HFFc6 (cell line): ENCODE data around the gene VRK1. TPM values are rescaled to one million over a fixed set of nuclear protein-coding genes. Genes with fewer than 3 reads are reported as not detected.

Experiments used
- DNase-seq: peaks from one replicate; pipeline ENCODE4 v3.0.0-alpha.2; 2018
- H3K27ac Mint-ChIP-seq: 2 replicates; pipeline ENCODE4 v1.8.0; 2020; ENCODE audit warnings: mild to moderate bottlenecking, mixed read lengths
- H3K27me3 Mint-ChIP-seq: 2 replicates; pipeline ENCODE4 v1.8.0; 2021; ENCODE audit warnings: mild to moderate bottlenecking, moderate library complexity, mixed read lengths; ENCODE audit not compliant: insufficient read depth
- H3K36me3 Mint-ChIP-seq: 2 replicates; pipeline ENCODE4 v1.8.0; 2021; ENCODE audit warnings: low read depth, mixed read lengths
- H3K4me1 Mint-ChIP-seq: 2 replicates; pipeline ENCODE4 v1.8.0; 2020; ENCODE audit warnings: low read depth, mixed read lengths
- H3K4me3 Mint-ChIP-seq: 2 replicates; pipeline ENCODE4 v1.8.0; 2020; ENCODE audit warnings: mild to moderate bottlenecking, moderate library complexity, mixed read lengths
- H3K9me3 Mint-ChIP-seq: 2 replicates; pipeline ENCODE4 v1.8.0; 2020; ENCODE audit warnings: mild to moderate bottlenecking, mixed read lengths
- total RNA-seq, 6 experiments: library from RNA; stranded (reverse); fragmentation: NEBNext Ultra II Directional; extraction: Animal tissue kit (Norgen Biotek cat#: 25700); gene quantifications; 2 replicates in 1 of 6; 3 replicates in 5 of 6; pipeline ENCODE4 v1.2.3, GENCODE V29; 2021
- TF ChIP-seq, protein P1 (sequence below): fragments of 200-600 bp; sonication (generic); IDR thresholded peaks from 2 replicates; pipeline ENCODE4 v1.5.0; 2021; ENCODE audit warnings: antibody characterized with exemption, mild to moderate bottlenecking

Gene VRK1
- total RNA-seq, 6 experiments from 2014 or later: 10.1 to 19.1 (median 17.5) TPM

DNA sequence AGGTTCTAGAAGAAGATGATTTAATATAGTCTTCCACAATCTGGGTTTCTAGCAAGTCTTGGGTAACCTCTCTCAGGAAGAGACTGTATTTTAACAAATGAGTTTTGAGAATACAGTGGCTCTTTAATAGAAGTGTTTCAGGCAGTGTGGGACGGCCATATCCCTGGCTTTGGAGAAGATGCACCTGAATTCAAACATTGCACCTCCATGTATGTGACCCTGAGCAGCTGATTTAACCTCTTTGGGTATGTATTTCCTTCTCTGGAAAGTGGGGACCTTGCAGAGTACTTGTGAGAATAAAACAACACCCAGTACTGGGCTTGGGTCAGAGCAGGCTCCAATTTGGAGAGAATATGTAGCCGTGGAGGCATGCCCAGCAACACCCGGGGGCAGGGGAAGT lies 15.8 kb upstream of the VRK1 start:
- H3K27me3 Mint-ChIP-seq: peaks cover 10% of the 10 kb centered on the region
- no peak overlapping the region for H3K4me3 Mint-ChIP-seq
- H3K36me3 Mint-ChIP-seq: no peaks in the 10 kb centered on the region
- H3K4me1 Mint-ChIP-seq: peaks cover 11% of the 10 kb centered on the region
- no peak for DNase-seq
- no peak overlapping the region for H3K27ac Mint-ChIP-seq
- TF ChIP-seq, protein P1, sequence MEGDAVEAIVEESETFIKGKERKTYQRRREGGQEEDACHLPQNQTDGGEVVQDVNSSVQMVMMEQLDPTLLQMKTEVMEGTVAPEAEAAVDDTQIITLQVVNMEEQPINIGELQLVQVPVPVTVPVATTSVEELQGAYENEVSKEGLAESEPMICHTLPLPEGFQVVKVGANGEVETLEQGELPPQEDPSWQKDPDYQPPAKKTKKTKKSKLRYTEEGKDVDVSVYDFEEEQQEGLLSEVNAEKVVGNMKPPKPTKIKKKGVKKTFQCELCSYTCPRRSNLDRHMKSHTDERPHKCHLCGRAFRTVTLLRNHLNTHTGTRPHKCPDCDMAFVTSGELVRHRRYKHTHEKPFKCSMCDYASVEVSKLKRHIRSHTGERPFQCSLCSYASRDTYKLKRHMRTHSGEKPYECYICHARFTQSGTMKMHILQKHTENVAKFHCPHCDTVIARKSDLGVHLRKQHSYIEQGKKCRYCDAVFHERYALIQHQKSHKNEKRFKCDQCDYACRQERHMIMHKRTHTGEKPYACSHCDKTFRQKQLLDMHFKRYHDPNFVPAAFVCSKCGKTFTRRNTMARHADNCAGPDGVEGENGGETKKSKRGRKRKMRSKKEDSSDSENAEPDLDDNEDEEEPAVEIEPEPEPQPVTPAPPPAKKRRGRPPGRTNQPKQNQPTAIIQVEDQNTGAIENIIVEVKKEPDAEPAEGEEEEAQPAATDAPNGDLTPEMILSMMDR: no peak
- H3K9me3 Mint-ChIP-seq: no peaks in the 10 kb centered on the region

DNA sequence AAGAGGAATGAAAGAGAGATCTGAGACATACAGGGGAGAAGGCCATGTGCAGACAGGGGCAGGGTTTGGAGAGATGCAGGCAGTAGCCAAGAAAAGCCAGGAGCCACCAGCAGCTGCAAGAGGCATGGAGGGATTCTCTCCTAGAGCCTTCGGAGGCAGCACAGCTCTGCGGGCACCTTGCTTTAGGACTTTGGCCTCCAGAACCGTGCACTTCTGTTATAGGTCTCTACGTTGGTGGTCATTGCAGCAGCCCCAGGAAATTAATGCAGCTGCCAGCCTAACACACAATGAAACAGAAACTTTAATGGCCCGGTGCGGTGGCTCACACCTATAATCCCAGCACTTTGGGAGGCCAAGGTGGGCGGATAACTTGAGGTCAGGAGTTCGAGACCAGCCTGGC lies 14.7 kb upstream of the VRK1 start:
- Mint-ChIP-seq H3K4me1 (peaks cover 11% of the 10 kb centered on the region), H3K27ac (no peak overlapping the region), H3K36me3 (no peaks in the 10 kb centered on the region), H3K9me3 (no peaks in the 10 kb centered on the region), H3K27me3 (peaks cover 15% of the 10 kb centered on the region), H3K4me3 (no peak overlapping the region)
- TF ChIP-seq, protein P1: no peak
- no peak for DNase-seq

DNA sequence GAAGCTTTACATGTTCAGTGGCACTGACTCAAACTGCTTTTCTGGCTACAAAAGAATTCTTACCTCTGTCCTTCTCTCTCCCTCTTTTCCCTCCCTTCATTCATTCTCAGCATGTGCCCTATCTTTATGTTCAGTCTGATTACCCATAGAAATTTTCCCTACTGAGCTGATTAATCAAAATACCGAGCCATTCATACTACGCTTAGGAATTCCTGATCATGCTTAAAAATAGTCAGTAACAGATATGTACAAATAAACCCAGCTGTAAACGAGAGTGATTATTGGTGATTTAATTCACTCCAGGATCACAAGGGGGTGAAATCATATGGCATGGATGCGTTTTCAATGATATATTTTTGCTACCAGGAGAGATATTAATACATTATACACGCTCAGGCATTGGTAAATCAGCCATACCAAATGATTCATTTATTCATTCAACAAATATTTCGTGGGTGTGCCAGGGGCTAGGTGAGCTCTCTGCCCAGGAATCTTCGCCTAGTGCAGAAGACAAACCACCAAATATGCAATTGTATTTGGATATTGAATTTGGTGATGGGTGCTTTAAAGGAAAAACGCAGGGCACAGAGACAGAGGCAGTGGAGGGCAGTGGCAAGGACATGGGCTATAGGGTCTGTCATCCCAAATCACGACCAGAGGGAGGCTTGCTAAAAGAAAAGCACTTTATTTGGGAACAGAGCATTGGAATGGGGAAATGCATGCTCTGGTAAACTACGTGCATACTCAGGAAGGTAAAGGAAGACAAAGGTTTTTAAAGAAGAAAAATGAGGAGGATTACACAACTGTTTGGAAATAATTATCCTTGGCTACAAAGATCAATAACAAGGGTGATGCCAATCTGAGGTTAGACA lies 13.9 kb upstream of the VRK1 start:
- no peaks in the 10 kb centered on the region for H3K36me3 Mint-ChIP-seq
- H3K27ac Mint-ChIP-seq: no peak overlapping the region
- TF ChIP-seq, protein P1: no peak
- H3K9me3 Mint-ChIP-seq: no peaks in the 10 kb centered on the region
- peaks cover 11% of the 10 kb centered on the region for H3K4me1 Mint-ChIP-seq
- H3K27me3 Mint-ChIP-seq: peaks cover 20% of the 10 kb centered on the region
- no peak overlapping the region; the same call in 1 of the 2 replicates for H3K4me3 Mint-ChIP-seq
- no peak for DNase-seq

DNA sequence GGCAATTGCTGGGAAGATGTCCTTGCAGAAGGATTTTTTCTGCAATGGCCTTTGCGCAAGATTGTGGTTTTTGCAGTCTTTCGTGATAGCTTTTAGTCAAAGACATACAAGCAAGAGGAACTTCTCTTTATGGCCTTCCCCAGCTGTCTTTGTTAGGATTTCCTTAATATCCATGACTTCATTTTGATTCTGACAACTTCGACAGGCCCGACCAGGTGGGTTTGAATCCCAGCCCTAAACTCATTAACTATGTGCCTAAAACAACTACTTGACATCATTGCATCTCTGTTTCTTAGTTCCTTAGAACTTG lies 13.3 kb upstream of the VRK1 start:
- TF ChIP-seq, protein P1: no peak
- Mint-ChIP-seq H3K27me3 (peaks cover 21% of the 10 kb centered on the region), H3K4me3 (no peak overlapping the region), H3K9me3 (no peaks in the 10 kb centered on the region), H3K4me1 (peaks cover 11% of the 10 kb centered on the region), H3K36me3 (no peaks in the 10 kb centered on the region), H3K27ac (no peak overlapping the region)
- DNase-seq: no peak

DNA sequence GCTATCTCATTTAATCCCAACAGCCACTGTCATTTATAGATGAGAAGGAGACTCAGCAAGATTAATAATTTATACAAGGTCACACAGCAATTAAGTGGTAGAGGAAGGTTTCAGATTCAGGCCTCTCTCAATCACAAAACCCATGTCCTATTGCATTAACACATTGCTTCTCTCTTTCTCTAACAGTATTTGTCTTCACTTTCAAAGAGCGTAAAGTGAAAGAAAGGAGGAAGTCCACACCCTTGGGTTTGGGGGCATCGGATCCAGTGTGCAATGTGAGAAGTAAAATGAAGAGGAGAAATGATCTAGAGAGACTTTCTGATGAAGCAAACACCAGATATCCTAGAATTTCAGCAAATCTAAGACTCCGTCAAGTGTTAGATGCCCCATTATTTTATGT lies 7.0 kb upstream of the VRK1 start:
- H3K27me3 Mint-ChIP-seq: peaks cover 36% of the 10 kb centered on the region
- no peak for DNase-seq
- H3K36me3 Mint-ChIP-seq: no peaks in the 10 kb centered on the region
- no peak overlapping the region for H3K27ac Mint-ChIP-seq
- no peaks in the 10 kb centered on the region for H3K9me3 Mint-ChIP-seq
- H3K4me3 Mint-ChIP-seq: no peak overlapping the region
- TF ChIP-seq, protein P1: no peak
- H3K4me1 Mint-ChIP-seq: no peaks in the 10 kb centered on the region
